Endothelial cell of umbilical vein (primary cell): ENCODE measurements around the gene EFHC1. TPM values are rescaled to one million over a fixed set of nuclear protein-coding genes. Genes with fewer than 3 reads are reported as not detected.

ENCODE experiments used
- BruUV-seq: library from RNA; stranded (reverse); fragments of 400-500 nt; replicated peaks from 2 replicates; lab custom pipeline; 2021; lab: Mats Ljungman, UMichigan
- CTCF ChIA-PET: fragments of 300-600, 350-600 bp; sonication (Branson Sonifier 250); formaldehyde crosslinking; loops from one replicate; lab custom pipeline; 2021; ENCODE audit warnings: antibody characterized with exemption, inconsistent platforms; lab: Charles Lee
- POLR2A ChIA-PET: fragments of 300-600, 350-600 bp; sonication (Branson Sonifier 250); formaldehyde crosslinking; loops from one replicate; lab custom pipeline; 2021; ENCODE audit warnings: antibody characterized with exemption, inconsistent platforms; lab: Charles Lee
- DNase-seq: peaks from one replicate; pipeline ENCODE4 v3.0.0-alpha.2; 2011; ENCODE audit warnings: low read depth, low spot score
- FAIRE-seq: peaks from 2 replicates; lab custom pipeline; 2011; peaks lifted over from hg19 to GRCh38; lab: Jason Lieb, UNC
- H2AFZ ChIP-seq: 2 replicates; pipeline ENCODE4 v1.6.0; 2012; ENCODE audit warnings: low read depth, low read length, control low read depth, inconsistent platforms
- H3K27ac ChIP-seq: 2 replicates; pipeline ENCODE4 v1.5.1; 2011; ENCODE audit warnings: low read depth, mild to moderate bottlenecking, control low read depth, low read length, moderate library complexity; ENCODE audit not compliant: insufficient read depth
- H3K27me3 ChIP-seq, 2 experiments: 2 replicates each; pipeline versions ENCODE4 v1.6.0 to v1.6.1; 2011; ENCODE audit warnings: low read length in 2 of 2, mixed read lengths in 1 of 2; ENCODE audit not compliant: control insufficient read depth in 2 of 2, insufficient read depth in 2 of 2
- H3K36me3 ChIP-seq, 2 experiments: 2 replicates in 1 of 2; 3 replicates in 1 of 2; pipeline ENCODE4 v1.5.1; 2011; ENCODE audit warnings: low read length in 2 of 2, mild to moderate bottlenecking in 1 of 2, moderate library complexity in 1 of 2; ENCODE audit not compliant: control insufficient read depth in 2 of 2, insufficient read depth in 2 of 2; ENCODE audit errors: extremely low read depth in 1 of 2
- H3K4me1 ChIP-seq: 3 replicates; pipeline ENCODE4 v1.5.1; 2011; ENCODE audit warnings: mild to moderate bottlenecking, low read length; ENCODE audit not compliant: control insufficient read depth, insufficient read depth; ENCODE audit errors: extremely low read depth
- H3K4me2 ChIP-seq: 2 replicates; pipeline ENCODE4 v1.6.1; 2011; ENCODE audit warnings: low read length, control low read depth, mixed read lengths; ENCODE audit not compliant: insufficient read depth
- H3K4me3 ChIP-seq, 3 experiments: fragments of 200-600 bp in 1 of 3; sonication (generic), shearing (Covaris generic) in 1 of 3; replicated peaks in 1 of 3; 2 replicates each; pipeline ENCODE4 v1.5.1; 2011 to 2016; ENCODE audit warnings: control low read depth in 3 of 3, low read length in 3 of 3, mild to moderate bottlenecking in 2 of 3, inconsistent platforms in 1 of 3, low read depth in 1 of 3, moderate library complexity in 1 of 3; ENCODE audit not compliant: insufficient read depth in 1 of 3
- H3K79me2 ChIP-seq: 2 replicates; pipeline ENCODE4 v1.6.0; 2012; ENCODE audit warnings: low read length, inconsistent platforms; ENCODE audit not compliant: control insufficient read depth, insufficient read depth
- H3K9ac ChIP-seq: replicated peaks from 2 replicates; pipeline ENCODE3; 2011; ENCODE audit warnings: low read length, control low read depth; ENCODE audit not compliant: insufficient read depth; ENCODE audit errors: extremely low read depth
- H3K9me1 ChIP-seq: replicated peaks from 3 replicates; pipeline ENCODE4 v1.6.0; 2011; ENCODE audit warnings: mild to moderate bottlenecking, low read length; ENCODE audit not compliant: control insufficient read depth, insufficient read depth; ENCODE audit errors: extremely low read depth
- H3K9me3 ChIP-seq: replicated peaks from 2 replicates; pipeline ENCODE4 v1.5.1; 2012; ENCODE audit warnings: low read length, inconsistent platforms; ENCODE audit not compliant: control insufficient read depth, insufficient read depth
- H4K20me1 ChIP-seq: replicated peaks from 2 replicates; pipeline ENCODE3; 2011; ENCODE audit warnings: mild to moderate bottlenecking, low read length; ENCODE audit not compliant: control insufficient read depth, insufficient read depth; ENCODE audit errors: extremely low read depth
- EZH2 ChIP-seq: IDR thresholded peaks from 2 replicates; pipeline ENCODE4 v1.6.1; 2012; ENCODE audit warnings: borderline replicate concordance, low read depth, mild to moderate bottlenecking, moderate library complexity, low read length, inconsistent platforms; ENCODE audit not compliant: severe bottlenecking
- FOS ChIP-seq: IDR thresholded peaks from 2 replicates; pipeline ENCODE4 v1.6.1; 2011; ENCODE audit warnings: mild to moderate bottlenecking, low read length, moderate library complexity, borderline replicate concordance; ENCODE audit not compliant: insufficient read depth
- GATA2 ChIP-seq: IDR thresholded peaks from 2 replicates; pipeline ENCODE4 v1.7.0; 2011; ENCODE audit warnings: low read depth, mild to moderate bottlenecking, moderate library complexity, mixed read lengths, low read length; ENCODE audit not compliant: insufficient read length, insufficient read depth
- JUN ChIP-seq: IDR thresholded peaks from 2 replicates; pipeline ENCODE4 v1.6.1; 2011; ENCODE audit warnings: borderline replicate concordance, low read depth; ENCODE audit not compliant: insufficient read length, insufficient read depth
- MYC ChIP-seq: IDR thresholded peaks from one replicate; pipeline ENCODE4 v1.6.1; 2011; ENCODE audit warnings: mild to moderate bottlenecking, low read depth, low read length
- POLR2A ChIP-seq: IDR thresholded peaks from 2 replicates; pipeline ENCODE4 v1.6.1; 2012; ENCODE audit warnings: low read depth, mild to moderate bottlenecking, control low read depth, low read length
- POLR2AphosphoS5 ChIP-seq: IDR thresholded peaks from 2 replicates; pipeline ENCODE4 v1.6.1; 2012; ENCODE audit warnings: low read depth, mild to moderate bottlenecking, control low read depth, low read length, moderate library complexity; ENCODE audit not compliant: insufficient read depth
- dilution Hi-C: fragments of 300-500 bp; cut with MboI; formaldehyde crosslinking; loops from one replicate; pipeline ENCODE4 v1.15.0; 2019; ENCODE audit warnings: low sequenced_read_pairs; ENCODE audit not compliant: extremely low pct_ligation_motif_present
- intact Hi-C: fragments of 100-400 bp; cut with micrococcal nuclease; formaldehyde crosslinking; loops from one replicate; pipeline ENCODE4 v1.10.0; 2022
- polyA plus RNA-seq, 4 experiments: library from polyadenylated mRNA; depleted of rRNA in 3 of 4; stranded (reverse) in 3 of 4; unstranded in 1 of 4; fragments of >200 nt; gene quantifications; 2 replicates each; pipeline versions ENCODE4 v1.2.1 to v1.2.3, GENCODE V29; 2011 to 2012; ENCODE audit warnings: missing spikeins in 1 of 4
- total RNA-seq: library from RNA; stranded (reverse); gene quantifications from 2 replicates; pipeline ENCODE4 v1.2.3, GENCODE V29; 2021
- TF ChIP-seq, protein P1 (sequence below): IDR thresholded peaks from 2 replicates; pipeline ENCODE4 v1.6.1; 2011; ENCODE audit not compliant: insufficient read depth, insufficient read length
- TF ChIP-seq, protein P2 (sequence below), 2 donors: IDR thresholded peaks; 1 replicate in 1 of 2; 2 replicates in 1 of 2; pipeline ENCODE4 v1.5.1; 2011; ENCODE audit warnings: low read length in 2 of 2, mild to moderate bottlenecking in 2 of 2, moderate library complexity in 2 of 2, control low read depth in 1 of 2, inconsistent platforms in 1 of 2, low read depth in 1 of 2; ENCODE audit not compliant: insufficient read depth in 1 of 2; ENCODE audit errors: extremely low read depth in 1 of 2

Gene EFHC1
- total and polyA plus RNA-seq, 2 donors (not counting 3 experiments of a cell fraction or from before 2014, with no cell fraction given): 14.6 to 17.6 TPM

DNA sequence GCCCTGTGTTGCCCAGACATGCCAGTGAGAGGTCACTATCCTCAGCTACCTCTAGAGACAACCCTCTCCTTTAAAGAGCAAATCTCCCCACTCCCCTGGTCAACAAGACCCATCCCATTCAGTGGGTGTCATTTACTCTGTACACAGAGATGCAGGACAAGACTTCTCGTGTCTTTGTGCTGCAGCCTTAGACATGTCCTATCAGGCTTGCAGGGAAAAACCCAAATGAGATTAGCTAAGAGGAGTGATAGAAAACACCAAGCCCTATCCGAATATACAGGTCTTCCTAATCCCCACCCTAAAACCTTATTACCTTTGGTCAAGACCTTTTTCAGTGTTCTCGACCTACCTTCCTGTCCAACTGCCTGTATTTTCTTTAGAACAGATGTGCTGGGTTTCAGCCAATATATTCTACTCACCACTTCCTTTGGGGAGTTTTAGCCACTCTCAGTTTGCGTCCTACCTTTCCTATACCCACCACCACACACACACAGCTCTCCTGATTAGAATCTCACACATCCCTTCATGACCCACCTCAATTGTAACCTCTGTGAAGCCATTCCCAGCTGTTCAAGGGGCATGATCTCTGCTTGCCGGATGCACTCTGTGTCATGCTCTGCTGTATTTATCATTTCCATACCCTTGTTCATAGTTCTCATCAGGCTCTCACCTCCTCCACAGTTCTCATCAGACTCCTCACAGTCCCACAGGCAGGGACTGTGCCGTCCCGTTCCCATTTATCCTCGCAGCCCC lies 117.0 kb downstream of the EFHC1 start:
- peak overlapping the region; percentile 35 for H3K4me2 ChIP-seq
- H3K79me2 ChIP-seq: peaks cover 70% of the 10 kb centered on the region
- no peaks in the 10 kb centered on the region for H3K27me3 ChIP-seq
- intact Hi-C loops (loop anchor here (1.0 kb wide), 3 partner anchors 13 to 36 kb away; no protein-coding TSS in a partner anchor), dilution Hi-C loops (loop anchor here (25.0 kb wide), 1 partner anchor 125 kb away; the partner anchor contains the start of gene EFHC1)
- H3K9ac ChIP-seq: peak overlapping the region; percentile 20
- H3K4me1 ChIP-seq: peaks cover 83% of the 10 kb centered on the region
- H4K20me1 ChIP-seq: no peaks in the 10 kb centered on the region
- H3K36me3 ChIP-seq: peaks cover 2 to 7% of the 10 kb centered on the region in 2 experiments
- H3K4me3 ChIP-seq: no peak overlapping the region
- FAIRE-seq (peak; percentile 82), DNase-seq (peak; percentile 78)
- BruUV-seq: no TSS peak
- no peak for TF ChIP-seq EZH2
- peak; percentile 78 for TF ChIP-seq POLR2AphosphoS5
- TF ChIP-seq POLR2A: peak; percentile 9
- peak; percentile 83 for TF ChIP-seq FOS
- TF ChIP-seq GATA2: peak; percentile 99
- TF ChIP-seq, protein P1, sequence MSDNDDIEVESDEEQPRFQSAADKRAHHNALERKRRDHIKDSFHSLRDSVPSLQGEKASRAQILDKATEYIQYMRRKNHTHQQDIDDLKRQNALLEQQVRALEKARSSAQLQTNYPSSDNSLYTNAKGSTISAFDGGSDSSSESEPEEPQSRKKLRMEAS: no peak
- TF ChIP-seq JUN: no peak
- TF ChIP-seq, protein P2, sequence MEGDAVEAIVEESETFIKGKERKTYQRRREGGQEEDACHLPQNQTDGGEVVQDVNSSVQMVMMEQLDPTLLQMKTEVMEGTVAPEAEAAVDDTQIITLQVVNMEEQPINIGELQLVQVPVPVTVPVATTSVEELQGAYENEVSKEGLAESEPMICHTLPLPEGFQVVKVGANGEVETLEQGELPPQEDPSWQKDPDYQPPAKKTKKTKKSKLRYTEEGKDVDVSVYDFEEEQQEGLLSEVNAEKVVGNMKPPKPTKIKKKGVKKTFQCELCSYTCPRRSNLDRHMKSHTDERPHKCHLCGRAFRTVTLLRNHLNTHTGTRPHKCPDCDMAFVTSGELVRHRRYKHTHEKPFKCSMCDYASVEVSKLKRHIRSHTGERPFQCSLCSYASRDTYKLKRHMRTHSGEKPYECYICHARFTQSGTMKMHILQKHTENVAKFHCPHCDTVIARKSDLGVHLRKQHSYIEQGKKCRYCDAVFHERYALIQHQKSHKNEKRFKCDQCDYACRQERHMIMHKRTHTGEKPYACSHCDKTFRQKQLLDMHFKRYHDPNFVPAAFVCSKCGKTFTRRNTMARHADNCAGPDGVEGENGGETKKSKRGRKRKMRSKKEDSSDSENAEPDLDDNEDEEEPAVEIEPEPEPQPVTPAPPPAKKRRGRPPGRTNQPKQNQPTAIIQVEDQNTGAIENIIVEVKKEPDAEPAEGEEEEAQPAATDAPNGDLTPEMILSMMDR (IDR thresholded peaks at IDR 0.05; ENCODE audit: extremely low read depth in 1 of 2, insufficient read depth in 1 of 2, low read depth in 1 of 2, low read length in 2 of 2): no peak
- no peak for TF ChIP-seq MYC
- POLR2A ChIA-PET: no interaction called here
- no peaks in the 10 kb centered on the region for H3K9me3 ChIP-seq
- H2AFZ ChIP-seq: no peak overlapping the region
- H3K27ac ChIP-seq: peak overlapping the region; percentile 74
- H3K9me1 ChIP-seq: no peaks in the 10 kb centered on the region
- CTCF ChIA-PET: interaction anchor here (1.1 to 2.9 kb wide), 6 partner anchors 9 to 130 kb away, joined by 3 to 12 read pairs (median 6); partner anchors contain the start of gene TRAM2
